H9 (cell line): ENCODE results near the gene ARHGEF2. TPM values are rescaled to one million over a fixed set of nuclear protein-coding genes. Genes with fewer than 3 reads are reported as not detected.

Experiments
- DNase-seq: peaks from one replicate; pipeline ENCODE4 v3.0.0-alpha.2; 2017
- H2AFZ ChIP-seq: one replicate; pipeline ENCODE4 v1.6.1; 2013; ENCODE audit warnings: mild to moderate bottlenecking, low read length, control low read depth, moderate library complexity
- H2AK5ac ChIP-seq: 2 replicates; pipeline ENCODE4 v1.6.1; 2013; ENCODE audit warnings: low read length, control low read depth, mixed read lengths; ENCODE audit not compliant: insufficient read length
- H2BK120ac ChIP-seq: one replicate; pipeline ENCODE4 v1.6.1; 2013; ENCODE audit warnings: low read depth, mild to moderate bottlenecking, low read length, control low read depth, inconsistent platforms; ENCODE audit not compliant: poor library complexity, severe bottlenecking
- H2BK12ac ChIP-seq: 2 replicates; pipeline ENCODE4 v1.6.1; 2013; ENCODE audit warnings: low read length, control low read depth, mixed read lengths, low read depth; ENCODE audit not compliant: insufficient read length
- H2BK15ac ChIP-seq: 2 replicates; pipeline ENCODE4 v1.6.1; 2013; ENCODE audit warnings: low read depth, low read length, control low read depth
- H2BK20ac ChIP-seq: one replicate; pipeline ENCODE4 v1.6.1; 2013; ENCODE audit warnings: low read depth, mild to moderate bottlenecking, low read length, control low read depth, inconsistent platforms; ENCODE audit not compliant: poor library complexity, severe bottlenecking
- H2BK5ac ChIP-seq: 2 replicates; pipeline ENCODE4 v1.6.1; 2013; ENCODE audit warnings: low read length, control low read depth, mixed read lengths; ENCODE audit not compliant: insufficient read length
- H3K14ac ChIP-seq: 2 replicates; pipeline ENCODE4 v1.6.1; 2013; ENCODE audit warnings: low read length, control low read depth; ENCODE audit not compliant: insufficient read depth
- H3K18ac ChIP-seq: 2 replicates; pipeline ENCODE4 v1.6.1; 2013; ENCODE audit warnings: low read depth, mild to moderate bottlenecking, mixed read lengths, low read length, control low read depth; ENCODE audit not compliant: insufficient read length
- H3K23ac ChIP-seq: 2 replicates; pipeline ENCODE4 v1.6.1; 2013; ENCODE audit warnings: low read length, control low read depth, mixed read lengths, low read depth; ENCODE audit not compliant: insufficient read length
- H3K23me2 ChIP-seq: 2 replicates; pipeline ENCODE4 v1.6.1; 2013; ENCODE audit warnings: low read depth, mild to moderate bottlenecking, mixed read lengths, low read length, control low read depth; ENCODE audit not compliant: insufficient read length, poor library complexity, severe bottlenecking
- H3K27ac ChIP-seq: 2 replicates; pipeline ENCODE4 v1.5.1; 2013; ENCODE audit warnings: low read length, control low read depth, mixed read lengths, low read depth; ENCODE audit not compliant: insufficient read length
- H3K27me3 ChIP-seq: 2 replicates; pipeline ENCODE4 v1.6.1; 2013; ENCODE audit warnings: low read length, control low read depth, inconsistent platforms; ENCODE audit not compliant: insufficient read depth
- H3K4ac ChIP-seq: 2 replicates; pipeline ENCODE4 v1.6.1; 2013; ENCODE audit warnings: low read depth, mild to moderate bottlenecking, control low read depth, inconsistent platforms, low read length, moderate library complexity
- H3K4me1 ChIP-seq: 2 replicates; pipeline ENCODE4 v1.6.1; 2013; ENCODE audit warnings: low read length, control low read depth, inconsistent platforms; ENCODE audit not compliant: insufficient read depth
- H3K4me2 ChIP-seq: 2 replicates; pipeline ENCODE4 v1.6.1; 2013; ENCODE audit warnings: low read length, control low read depth, mixed read lengths; ENCODE audit not compliant: insufficient read length, insufficient read depth
- H3K56ac ChIP-seq: 2 replicates; pipeline ENCODE4 v1.6.1; 2013; ENCODE audit warnings: low read depth, mild to moderate bottlenecking, mixed read lengths, low read length, control low read depth; ENCODE audit not compliant: insufficient read length
- H3K79me1 ChIP-seq: 2 replicates; pipeline ENCODE4 v1.6.1; 2013; ENCODE audit warnings: low read depth, mild to moderate bottlenecking, moderate library complexity, low read length, control low read depth, inconsistent platforms; ENCODE audit not compliant: insufficient read depth, poor library complexity, severe bottlenecking
- H3K79me2 ChIP-seq: 2 replicates; pipeline ENCODE4 v1.6.1; 2013; ENCODE audit warnings: low read length, control low read depth, inconsistent platforms; ENCODE audit not compliant: insufficient read depth
- H3K9ac ChIP-seq: 2 replicates; pipeline ENCODE4 v1.6.1; 2013; ENCODE audit warnings: low read length, control low read depth, mixed read lengths; ENCODE audit not compliant: insufficient read length; ENCODE audit errors: extremely low read depth
- H3K9me3 ChIP-seq: one replicate; pipeline ENCODE4 v1.6.1; 2013; ENCODE audit warnings: low read depth, low read length, inconsistent platforms; ENCODE audit not compliant: control insufficient read depth
- H3T11ph ChIP-seq: one replicate; pipeline ENCODE4 v1.6.1; 2013; ENCODE audit warnings: mild to moderate bottlenecking, low read length, control low read depth, inconsistent platforms
- H4K20me1 ChIP-seq: one replicate; pipeline ENCODE4 v1.6.1; 2013; ENCODE audit not compliant: control insufficient read depth, insufficient read length, insufficient read depth
- H4K5ac ChIP-seq: 2 replicates; pipeline ENCODE4 v1.6.1; 2013; ENCODE audit warnings: low read depth, mild to moderate bottlenecking, mixed read lengths, low read length, control low read depth; ENCODE audit not compliant: insufficient read length
- H4K8ac ChIP-seq: replicated peaks from 2 replicates; pipeline ENCODE4 v1.6.1; 2013; ENCODE audit warnings: low read length, control low read depth, mixed read lengths, low read depth; ENCODE audit not compliant: insufficient read length
- H4K91ac ChIP-seq: 2 replicates; pipeline ENCODE4 v1.6.1; 2013; ENCODE audit warnings: low read depth, mild to moderate bottlenecking, moderate library complexity, mixed read lengths, low read length, control low read depth; ENCODE audit not compliant: insufficient read length
- H3K27ac Mint-ChIP-seq, 3 experiments: 2 replicates in 2 of 3; 3 replicates in 1 of 3; pipeline ENCODE4 v1.8.0; 2020 to 2021; ENCODE audit warnings: mixed read lengths in 3 of 3, mild to moderate bottlenecking in 1 of 3, moderate library complexity in 1 of 3
- H3K27me3 Mint-ChIP-seq: 2 replicates; pipeline ENCODE4 v1.8.0; 2021; ENCODE audit warnings: low read depth, mild to moderate bottlenecking, moderate library complexity, mixed read lengths
- H3K36me3 Mint-ChIP-seq, 3 experiments: 2 replicates in 2 of 3; 3 replicates in 1 of 3; pipeline ENCODE4 v1.8.0; 2020 to 2021; ENCODE audit warnings: low read depth in 3 of 3, mixed read lengths in 3 of 3; ENCODE audit not compliant: insufficient read depth in 1 of 3
- H3K4me1 Mint-ChIP-seq, 2 experiments: 2 replicates each; pipeline ENCODE4 v1.8.0; 2020; ENCODE audit warnings: mixed read lengths in 2 of 2
- H3K4me3 Mint-ChIP-seq, 2 experiments: 2 replicates in 1 of 2; 3 replicates in 1 of 2; pipeline ENCODE4 v1.8.0; 2020 to 2021; ENCODE audit warnings: mild to moderate bottlenecking in 2 of 2, mixed read lengths in 2 of 2, moderate library complexity in 1 of 2
- H3K9me3 Mint-ChIP-seq, 2 experiments: 2 replicates in 1 of 2; 3 replicates in 1 of 2; pipeline ENCODE4 v1.8.0; 2020; ENCODE audit warnings: mild to moderate bottlenecking in 2 of 2, mixed read lengths in 2 of 2, moderate library complexity in 1 of 2
- WGBS: extraction: QIAGEN DNeasy Blood & Tissue Kit; methylation state at CpG from one replicate; pipeline ENCODE4 v1.1.7; 2013; ENCODE audit warnings: missing lambda C conversion rate, low lambda C conversion rate, mixed read lengths; ENCODE audit not compliant: insufficient read length; ENCODE audit errors: extremely low coverage; 5-methylcytosine and 5-hydroxymethylcytosine counted together
- total RNA-seq: library from RNA; stranded (reverse); gene quantifications from 2 replicates; pipeline ENCODE4 v1.2.1, GENCODE V29; 2021
- TF ChIP-seq, protein P1 (sequence below): fragments of 200-600 bp; sonication (generic); conservative IDR thresholded peaks from 3 replicates; pipeline ENCODE4 v1.8.0; 2021; ENCODE audit warnings: antibody characterized with exemption, mild to moderate bottlenecking

The ARHGEF2 gene
- total RNA-seq, 1 experiment from 2014 or later = 111 TPM

DNA sequence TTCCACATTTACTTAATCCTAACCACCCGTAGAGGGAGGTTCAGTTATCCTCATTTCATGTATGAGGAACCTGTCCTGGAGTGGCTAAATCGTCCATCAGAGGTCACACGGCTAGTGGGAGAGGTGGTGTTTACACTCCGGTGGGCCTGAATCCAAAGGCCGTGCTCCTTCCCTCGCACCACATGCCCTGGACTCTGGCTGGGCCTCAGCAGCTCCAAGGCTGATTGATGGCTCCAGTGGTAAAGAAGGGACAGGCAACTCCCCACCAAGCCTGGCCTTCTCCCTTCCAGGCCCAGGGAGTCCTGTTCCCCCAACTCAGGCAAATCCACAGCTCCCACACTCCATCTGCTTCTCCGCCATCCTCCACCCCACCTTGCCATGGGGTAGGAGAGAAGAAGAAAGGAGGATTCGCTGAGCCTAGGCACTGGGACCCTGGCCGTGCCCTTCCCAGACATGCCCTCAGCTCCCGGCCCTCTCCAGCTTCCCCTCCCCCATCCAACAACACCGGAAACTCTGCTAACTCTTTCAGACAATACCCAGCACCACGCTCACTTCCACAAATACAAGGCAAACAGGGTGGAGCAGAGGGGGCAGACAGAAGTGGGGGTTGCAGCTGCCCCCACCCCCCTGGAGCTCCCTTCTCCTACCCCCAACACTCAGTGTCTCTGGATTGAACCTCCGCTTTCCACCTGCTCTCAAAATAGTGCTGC lies 10.9 kb downstream of the ARHGEF2 start:
- DNase-seq = no peak

More for the DNA sequence above, 10.9 kb downstream of the ARHGEF2 start:
- Histone ChIP-seq H3K4ac (no peak overlapping the region), H2BK5ac (no peak overlapping the region), H3K4me2 (peak overlapping the region; percentile 40), H3K27me3 (no peaks in the 10 kb centered on the region), H3T11ph (no peak overlapping the region), H2BK15ac (no peak overlapping the region), H2BK12ac (no peak overlapping the region), H4K5ac (no peak overlapping the region), H4K8ac (no peak overlapping the region), H2AK5ac (no peak overlapping the region), H2BK20ac (no peak overlapping the region), H3K4me1 (peaks cover 18% of the 10 kb centered on the region), H3K9me3 (no peaks in the 10 kb centered on the region), H3K14ac (peak overlapping the region; percentile 42; the same call in 1 of the 2 replicates), H3K18ac (peak overlapping the region; percentile 59), H3K9ac (peak overlapping the region; percentile 9), H2AFZ (no peak overlapping the region), H3K79me2 (peaks cover 8% of the 10 kb centered on the region), H3K27ac (no peak overlapping the region), H4K20me1 (peaks cover 3% of the 10 kb centered on the region), H2BK120ac (no peak overlapping the region), H3K23ac (no peak overlapping the region), H3K79me1 (peaks cover 3% of the 10 kb centered on the region), H3K23me2 (no peaks in the 10 kb centered on the region), H3K56ac (no peak overlapping the region), H4K91ac (no peak overlapping the region)
- Mint-ChIP-seq H3K27ac (peak overlapping the region; percentile 68 to 90 (median 83)), H3K36me3 (peaks cover 35 to 74% (median 68%) of the 10 kb centered on the region in 3 experiments), H3K4me3 (peak overlapping the region in 1 of 2 experiments; percentile 17; a peak in 2 of 5 replicates), H3K9me3 (no peaks in the 10 kb centered on the region), H3K27me3 (no peaks in the 10 kb centered on the region), H3K4me1 (peaks cover 44 to 55% of the 10 kb centered on the region in 2 experiments)
- TF ChIP-seq, protein P1, sequence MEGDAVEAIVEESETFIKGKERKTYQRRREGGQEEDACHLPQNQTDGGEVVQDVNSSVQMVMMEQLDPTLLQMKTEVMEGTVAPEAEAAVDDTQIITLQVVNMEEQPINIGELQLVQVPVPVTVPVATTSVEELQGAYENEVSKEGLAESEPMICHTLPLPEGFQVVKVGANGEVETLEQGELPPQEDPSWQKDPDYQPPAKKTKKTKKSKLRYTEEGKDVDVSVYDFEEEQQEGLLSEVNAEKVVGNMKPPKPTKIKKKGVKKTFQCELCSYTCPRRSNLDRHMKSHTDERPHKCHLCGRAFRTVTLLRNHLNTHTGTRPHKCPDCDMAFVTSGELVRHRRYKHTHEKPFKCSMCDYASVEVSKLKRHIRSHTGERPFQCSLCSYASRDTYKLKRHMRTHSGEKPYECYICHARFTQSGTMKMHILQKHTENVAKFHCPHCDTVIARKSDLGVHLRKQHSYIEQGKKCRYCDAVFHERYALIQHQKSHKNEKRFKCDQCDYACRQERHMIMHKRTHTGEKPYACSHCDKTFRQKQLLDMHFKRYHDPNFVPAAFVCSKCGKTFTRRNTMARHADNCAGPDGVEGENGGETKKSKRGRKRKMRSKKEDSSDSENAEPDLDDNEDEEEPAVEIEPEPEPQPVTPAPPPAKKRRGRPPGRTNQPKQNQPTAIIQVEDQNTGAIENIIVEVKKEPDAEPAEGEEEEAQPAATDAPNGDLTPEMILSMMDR = no peak
- no CpG with 5 or more reads among the region's 13 CpGs for WGBS
